ENCODE results near the gene CYTH2. TPM values are rescaled to one million over a fixed set of nuclear protein-coding genes. Genes with fewer than 3 reads are reported as not detected.

CYTH2 gene
- total RNA-seq, 1 experiment from 2014 or later, result 103 TPM

- H2BK15ac ChIP-seq (ENCODE audit: low read depth, low read length), result no peak overlapping the region
- H2BK20ac ChIP-seq (ENCODE audit: low read depth, low read length, poor library complexity, severe bottlenecking), result no peak overlapping the region
- Mint-ChIP-seq H3K27me3 (ENCODE audit: low read depth) (peaks cover 24% of the 10 kb centered on the region), H3K4me1 (peaks cover 3 to 11% of the 10 kb centered on the region in 2 experiments; a peak in 3 of 4 replicates), H3K9me3 (no peaks in the 10 kb centered on the region), H3K4me3 (no peak overlapping the region), H3K36me3 (ENCODE audit: insufficient read depth in 1 of 3, low read depth in 3 of 3) (peaks cover 9 to 56% (median 36%) of the 10 kb centered on the region in 3 experiments), H3K27ac (no peak overlapping the region)
- H3T11ph ChIP-seq (ENCODE audit: low read length), result no peak overlapping the region
- H2BK12ac ChIP-seq (ENCODE audit: insufficient read length, low read depth, low read length), result no peak overlapping the region
- H3K4ac ChIP-seq (ENCODE audit: low read depth, low read length), result no peak overlapping the region
- H3K9ac ChIP-seq (ENCODE audit: extremely low read depth, insufficient read length, low read length), result no peak overlapping the region
- no peak overlapping the region for H2BK120ac ChIP-seq (ENCODE audit: low read depth, low read length, poor library complexity, severe bottlenecking)
- WGBS (ENCODE audit: extremely low coverage, insufficient read length, low lambda C conversion rate), result no CpG with 5 or more reads among the region's 16 CpGs
- no peak overlapping the region for H3K23ac ChIP-seq (ENCODE audit: insufficient read length, low read depth, low read length)
- H3K27me3 ChIP-seq (ENCODE audit: insufficient read depth, low read length), result no peaks in the 10 kb centered on the region; the same call in 1 of the 2 replicates
- H4K91ac ChIP-seq (ENCODE audit: insufficient read length, low read depth, low read length), result no peak overlapping the region
- H3K56ac ChIP-seq (ENCODE audit: insufficient read length, low read depth, low read length), result no peak overlapping the region
- no peak for TF ChIP-seq CTCF (conservative IDR thresholded peaks at IDR 0.05)
- H4K8ac ChIP-seq (replicated peaks; ENCODE audit: insufficient read length, low read depth, low read length), result no peak overlapping the region
- H3K14ac ChIP-seq (ENCODE audit: insufficient read depth, low read length), result no peak overlapping the region
- no peaks in the 10 kb centered on the region for H3K79me2 ChIP-seq (ENCODE audit: insufficient read depth, low read length)
- H3K4me2 ChIP-seq (ENCODE audit: insufficient read depth, insufficient read length, low read length), result no peak overlapping the region
- no peak overlapping the region for H3K27ac ChIP-seq (ENCODE audit: insufficient read length, low read depth, low read length)
- H3K79me1 ChIP-seq (ENCODE audit: insufficient read depth, low read depth, low read length, poor library complexity, severe bottlenecking), result no peaks in the 10 kb centered on the region
- no peak overlapping the region for H2AFZ ChIP-seq (ENCODE audit: low read length)
- no peaks in the 10 kb centered on the region for H3K9me3 ChIP-seq (ENCODE audit: control insufficient read depth, low read depth, low read length)
- H3K23me2 ChIP-seq (ENCODE audit: insufficient read length, low read depth, low read length, poor library complexity, severe bottlenecking), result no peaks in the 10 kb centered on the region
- H2BK5ac ChIP-seq (ENCODE audit: insufficient read length, low read length), result no peak overlapping the region
- H4K5ac ChIP-seq (ENCODE audit: insufficient read length, low read depth, low read length), result no peak overlapping the region
- H2AK5ac ChIP-seq (ENCODE audit: insufficient read length, low read length), result no peak overlapping the region
- H3K18ac ChIP-seq (ENCODE audit: insufficient read length, low read depth, low read length), result no peak overlapping the region
- no peaks in the 10 kb centered on the region for H4K20me1 ChIP-seq (ENCODE audit: control insufficient read depth, insufficient read depth, insufficient read length)
- DNase-seq, result no peak
- no peaks in the 10 kb centered on the region for H3K4me1 ChIP-seq (ENCODE audit: insufficient read depth, low read length)
Measured at GRCh38 chr19:48484247-48484893, 15.2 kb downstream of the CYTH2 start.
